Choroid plexus epithelial cell (primary cell): ENCODE results near the gene RHBG.

Experiments used
- DNase-seq: peaks from one replicate; pipeline ENCODE4 v3.0.0-alpha.2; 2010; ENCODE audit warnings: low read depth
- H3K4me3 ChIP-seq: 2 replicates; pipeline ENCODE4 v1.5.1; 2011; ENCODE audit warnings: low read depth, mild to moderate bottlenecking, control low read depth, low read length, moderate library complexity
- TF ChIP-seq, protein P1 (sequence below): conservative IDR thresholded peaks from 2 replicates; pipeline ENCODE4 v1.5.1; 2011; ENCODE audit warnings: low read depth, mild to moderate bottlenecking, control low read depth, inconsistent platforms, low read length, moderate library complexity

The RHBG gene

DNA sequence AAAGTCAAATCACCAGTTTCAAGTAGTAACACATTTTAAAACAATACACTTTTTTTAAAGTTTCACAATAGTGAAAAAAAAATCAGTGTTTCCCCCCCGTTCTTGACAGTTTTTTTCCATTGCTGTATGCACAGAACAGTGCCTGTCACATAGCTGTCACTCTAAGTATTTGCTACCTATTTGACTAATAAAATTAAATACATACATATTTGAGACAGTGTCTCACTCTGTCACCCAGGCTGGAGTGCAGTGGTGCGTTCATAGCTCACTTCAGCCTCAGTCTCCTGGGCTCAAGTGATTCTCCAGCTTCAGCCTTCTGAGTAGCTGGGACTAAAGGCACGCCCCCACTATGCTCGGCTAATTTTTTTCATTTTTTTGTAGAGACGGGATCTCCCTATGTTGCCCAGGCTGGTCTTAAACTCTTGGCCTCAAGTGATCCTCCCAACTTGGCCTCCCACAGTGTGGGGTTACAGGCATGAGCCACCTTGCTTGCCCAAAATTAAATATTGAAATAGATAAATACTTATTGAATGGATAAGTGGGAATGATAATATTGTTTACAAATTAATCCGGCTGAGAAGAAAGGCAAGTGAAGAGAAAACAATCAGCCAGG, 12.6 kb upstream of the RHBG start:
- TF ChIP-seq, protein P1, sequence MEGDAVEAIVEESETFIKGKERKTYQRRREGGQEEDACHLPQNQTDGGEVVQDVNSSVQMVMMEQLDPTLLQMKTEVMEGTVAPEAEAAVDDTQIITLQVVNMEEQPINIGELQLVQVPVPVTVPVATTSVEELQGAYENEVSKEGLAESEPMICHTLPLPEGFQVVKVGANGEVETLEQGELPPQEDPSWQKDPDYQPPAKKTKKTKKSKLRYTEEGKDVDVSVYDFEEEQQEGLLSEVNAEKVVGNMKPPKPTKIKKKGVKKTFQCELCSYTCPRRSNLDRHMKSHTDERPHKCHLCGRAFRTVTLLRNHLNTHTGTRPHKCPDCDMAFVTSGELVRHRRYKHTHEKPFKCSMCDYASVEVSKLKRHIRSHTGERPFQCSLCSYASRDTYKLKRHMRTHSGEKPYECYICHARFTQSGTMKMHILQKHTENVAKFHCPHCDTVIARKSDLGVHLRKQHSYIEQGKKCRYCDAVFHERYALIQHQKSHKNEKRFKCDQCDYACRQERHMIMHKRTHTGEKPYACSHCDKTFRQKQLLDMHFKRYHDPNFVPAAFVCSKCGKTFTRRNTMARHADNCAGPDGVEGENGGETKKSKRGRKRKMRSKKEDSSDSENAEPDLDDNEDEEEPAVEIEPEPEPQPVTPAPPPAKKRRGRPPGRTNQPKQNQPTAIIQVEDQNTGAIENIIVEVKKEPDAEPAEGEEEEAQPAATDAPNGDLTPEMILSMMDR: no peak
- H3K4me3 ChIP-seq: no peak overlapping the region
- no peak for DNase-seq

DNA sequence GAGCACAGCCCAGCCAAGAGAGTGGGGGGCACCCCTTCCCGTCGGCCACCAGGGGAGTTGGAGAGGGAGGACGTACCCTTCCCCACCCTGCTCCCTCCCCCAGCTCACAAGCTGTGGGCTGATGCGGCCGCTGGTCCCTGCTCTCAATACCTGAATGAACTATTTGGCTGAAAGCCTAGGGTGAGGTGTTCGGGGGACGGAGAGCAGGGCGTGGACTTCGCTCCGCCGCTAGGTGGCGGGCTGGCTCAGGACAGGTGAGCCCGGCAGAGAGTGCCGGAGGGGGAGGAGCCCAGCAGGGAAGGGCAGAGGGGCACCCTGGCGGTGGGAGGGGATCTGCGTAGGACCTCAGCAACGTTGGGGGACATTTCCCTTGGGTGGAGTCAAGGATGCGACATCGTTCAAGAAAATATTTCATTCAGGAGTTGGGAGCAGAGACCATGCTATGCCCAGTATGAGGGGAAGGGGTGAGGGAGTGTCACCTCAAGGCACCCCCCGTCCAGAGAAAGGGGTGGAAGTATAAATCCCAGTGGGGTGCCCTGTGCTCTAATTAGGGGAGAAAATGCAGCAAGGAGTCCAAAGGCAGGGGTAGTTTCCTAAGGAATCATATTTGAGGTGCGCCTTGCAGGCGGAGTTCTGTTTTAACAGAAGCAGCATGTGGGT, 12.0 kb upstream of the RHBG start:
- no peak for DNase-seq
- H3K4me3 ChIP-seq: no peak overlapping the region
- TF ChIP-seq, protein P1: peak; percentile 68

DNA sequence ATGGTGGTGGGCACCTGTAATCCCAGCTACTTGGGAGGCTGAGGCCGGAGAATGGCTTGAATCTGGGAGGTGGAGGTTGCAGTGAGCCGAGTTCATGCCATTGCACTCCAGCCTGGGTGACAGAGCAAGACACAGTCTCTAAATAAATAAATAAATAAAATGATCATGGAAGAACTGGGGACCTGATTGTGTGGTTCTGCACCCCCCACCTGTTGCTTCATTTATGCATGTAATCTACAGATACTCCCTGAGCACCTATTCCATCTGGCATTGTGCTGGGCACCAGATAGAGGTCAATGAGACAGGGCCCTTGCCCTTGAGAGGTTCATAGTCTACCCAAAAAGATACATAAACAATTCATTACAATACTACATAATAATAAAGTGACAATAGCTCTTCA, 11.0 kb upstream of the RHBG start:
- H3K4me3 ChIP-seq: no peak overlapping the region
- DNase-seq: no peak
- TF ChIP-seq, protein P1: no peak

DNA sequence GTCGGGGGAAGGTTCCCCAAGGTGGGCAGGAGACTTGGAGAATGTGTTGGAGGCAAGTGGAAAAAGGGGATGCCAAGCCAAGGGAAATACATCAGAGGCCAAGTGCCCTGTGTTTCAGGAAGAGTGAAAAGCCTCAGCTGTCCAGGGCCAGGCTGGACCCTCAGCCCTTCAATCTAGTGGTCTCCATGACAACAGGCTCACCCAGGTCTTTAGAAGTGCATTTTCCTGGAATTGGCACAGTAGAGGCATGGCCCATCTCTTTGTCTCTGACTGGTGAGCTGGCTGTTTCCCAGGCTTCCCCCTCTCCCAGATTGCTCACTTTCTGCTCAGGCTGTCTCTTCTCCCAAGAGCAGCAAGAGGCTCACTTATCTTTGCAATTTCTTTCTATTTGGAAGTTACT, 10.4 kb upstream of the RHBG start:
- no peak for DNase-seq
- no peak overlapping the region for H3K4me3 ChIP-seq
- TF ChIP-seq, protein P1: no peak

DNA sequence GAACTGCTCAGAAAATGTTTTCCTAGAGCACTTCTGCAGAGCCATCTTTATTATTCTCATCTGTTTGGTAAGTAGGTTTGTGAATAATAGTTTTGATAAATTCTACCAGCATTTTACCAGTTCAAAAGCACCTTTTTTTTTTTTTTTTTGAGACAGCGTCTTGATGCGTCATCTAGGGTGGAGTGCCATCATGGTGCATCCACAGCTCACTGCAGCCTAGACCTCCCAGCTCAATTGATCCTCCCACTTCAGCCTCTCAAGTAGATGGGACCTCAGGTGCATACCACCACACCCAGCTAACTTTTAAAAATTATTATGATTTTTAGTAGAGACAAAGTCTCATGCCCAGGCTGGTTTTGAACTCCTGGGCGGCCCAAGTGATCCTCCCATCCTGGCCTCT, 9.8 kb upstream of the RHBG start:
- H3K4me3 ChIP-seq: no peak overlapping the region
- DNase-seq: no peak
- TF ChIP-seq, protein P1: no peak

DNA sequence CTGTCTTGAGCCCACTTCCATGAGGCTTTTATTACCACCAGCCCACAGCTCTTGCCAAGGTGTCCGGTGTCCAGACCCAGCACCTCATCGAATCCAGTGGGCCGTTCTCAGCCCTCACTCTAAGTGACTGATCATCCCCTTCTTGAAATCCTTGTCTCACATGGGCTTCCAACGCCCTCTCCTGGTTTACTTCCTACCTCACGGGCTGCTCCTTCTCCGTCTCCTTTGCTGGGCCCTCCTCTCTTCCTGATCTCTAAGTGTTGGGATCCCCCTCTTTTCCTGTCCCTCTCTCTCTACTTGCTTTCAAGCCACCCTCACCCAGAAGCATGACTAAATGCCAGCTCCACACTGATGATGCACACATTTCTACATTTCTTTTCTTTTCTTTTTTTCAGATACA, 9.0 kb upstream of the RHBG start:
- H3K4me3 ChIP-seq: no peak overlapping the region
- TF ChIP-seq, protein P1: peak; percentile 69
- peak; percentile 64 for DNase-seq

DNA sequence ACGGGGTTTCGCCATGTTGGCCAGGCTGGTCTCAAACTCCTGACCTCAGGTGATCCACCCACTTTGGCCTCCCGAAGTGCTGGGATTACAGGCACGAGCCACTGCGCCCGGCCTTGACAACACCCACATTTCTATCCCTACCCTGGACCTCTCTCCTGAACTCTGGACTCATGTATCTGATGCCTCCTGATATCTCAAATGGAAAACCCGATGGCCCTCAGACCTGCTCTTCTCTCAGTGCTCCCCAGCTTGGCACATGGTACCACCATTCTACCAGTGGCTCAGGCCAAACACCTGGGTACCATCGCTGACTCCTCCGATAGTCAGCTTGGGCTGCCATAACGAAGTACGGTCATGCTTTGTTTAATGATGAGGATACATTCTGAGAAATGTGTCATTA, 8.5 kb upstream of the RHBG start:
- H3K4me3 ChIP-seq: no peak overlapping the region
- TF ChIP-seq, protein P1: no peak
- no peak for DNase-seq
